Measurements from ENCODE around the gene BTBD6. TPM values are rescaled to one million over a fixed set of nuclear protein-coding genes. Genes with fewer than 3 reads are reported as not detected.
"Not testable (repeated sequence)": the region's sequence is repeated elsewhere in the genome, so short reads cannot be mapped to it uniquely, and the experiment has no call there.

The BTBD6 gene
- total RNA-seq, 1 donor from 2014 or later, result 29.0 TPM

DNA sequence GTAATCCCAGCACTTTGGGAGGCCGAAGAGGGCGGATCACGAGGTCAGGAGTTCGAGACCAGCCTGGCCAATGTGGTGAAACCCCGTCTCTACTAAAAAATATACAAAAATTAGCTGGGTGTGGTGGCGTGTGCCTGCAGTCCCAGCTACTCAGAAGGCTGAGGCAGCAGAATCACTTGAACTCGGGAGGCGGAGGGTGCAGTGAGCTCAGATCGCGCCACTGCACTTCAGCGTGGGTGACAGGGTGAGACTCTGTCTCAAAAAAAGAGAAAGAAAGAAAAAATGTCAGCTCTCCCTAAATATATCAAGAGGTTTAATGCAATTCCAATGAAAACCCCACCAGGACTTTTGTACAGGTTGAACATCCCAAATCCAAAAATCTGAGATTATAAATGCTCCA is 49.0 kb downstream of the BTBD6 start:
- DNase-seq, result not testable (repeated sequence)

DNA sequence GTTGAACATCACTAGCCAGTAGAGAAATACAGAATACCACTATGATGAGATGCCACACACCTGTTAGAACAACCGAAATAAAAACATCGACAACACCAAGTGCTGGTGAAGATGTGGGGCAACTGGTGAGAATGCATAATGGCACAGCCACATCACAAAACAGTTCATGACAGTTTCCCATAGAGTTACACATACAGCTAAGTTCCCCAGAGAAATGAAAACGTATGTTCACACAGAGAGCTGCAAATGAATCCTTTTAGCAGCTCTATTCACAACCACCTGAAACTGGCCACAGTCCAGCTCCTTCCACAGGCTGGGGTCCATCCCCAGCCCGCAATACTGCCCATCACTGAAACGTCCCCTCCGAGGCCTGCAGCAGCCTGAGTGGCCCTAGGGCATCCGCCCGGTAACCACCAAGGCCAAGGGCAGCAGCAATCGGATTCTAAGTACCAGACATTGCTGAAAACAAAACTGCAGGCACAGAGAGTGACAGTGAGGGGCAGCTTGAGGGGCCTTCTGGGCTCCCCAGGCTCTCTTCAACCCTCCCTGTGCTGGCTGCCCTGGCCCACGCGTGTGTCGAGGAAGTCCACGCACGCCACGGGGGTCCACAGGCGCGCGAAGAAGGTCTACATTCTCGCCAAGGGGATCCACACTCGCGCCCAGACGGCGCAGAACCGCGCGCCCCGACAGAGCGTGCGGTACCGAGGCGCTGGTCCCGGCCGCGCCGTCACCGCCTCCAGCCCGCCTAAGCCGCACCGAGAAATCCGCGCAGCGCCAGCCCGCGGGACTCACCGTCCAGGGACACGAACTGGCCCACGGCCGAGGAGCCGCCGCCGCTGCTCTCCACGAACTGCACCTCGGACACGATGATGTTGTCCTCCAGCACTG is 51.6 kb downstream of the BTBD6 start:
- DNase-seq, result no peak

Other genes with a start within 250 kb of the BTBD6 start
- 23.6 TPM for gene CDCA4, start 227.4 kb upstream of the BTBD6 start, total RNA-seq
- gene GPR132, start 183.1 kb upstream of the BTBD6 start, total RNA-seq, result 1.6 TPM
- 27.0 TPM for gene JAG2, start 79.8 kb upstream of the BTBD6 start, total RNA-seq
- gene NUDT14, start 67.2 kb upstream of the BTBD6 start, total RNA-seq, result 11.4 TPM
- 33.0 TPM for gene BRF1, start 52.5 kb downstream of the BTBD6 start, total RNA-seq
- gene PACS2, start 66.2 kb downstream of the BTBD6 start, total RNA-seq, result 44.9 TPM
- gene TEX22, start 150.0 kb downstream of the BTBD6 start, total RNA-seq, result 0.20 TPM
- 48.3 TPM for gene MTA1, start 171.3 kb downstream of the BTBD6 start, total RNA-seq
- 43.2 TPM for gene CRIP2, start 226.3 kb downstream of the BTBD6 start, total RNA-seq
- 10.5 TPM for gene CRIP1, start 238.4 kb downstream of the BTBD6 start, total RNA-seq
- 5.5 TPM for gene TEDC1, start 242.7 kb downstream of the BTBD6 start, total RNA-seq

Data from skin of body (tissue), 2 donors.